ENCODE results near the gene NECAB2.
"Not testable (repeated sequence)": the region's sequence is repeated elsewhere in the genome, so short reads cannot be mapped to it uniquely, and the experiment has no call there.

The NECAB2 gene

DNA sequence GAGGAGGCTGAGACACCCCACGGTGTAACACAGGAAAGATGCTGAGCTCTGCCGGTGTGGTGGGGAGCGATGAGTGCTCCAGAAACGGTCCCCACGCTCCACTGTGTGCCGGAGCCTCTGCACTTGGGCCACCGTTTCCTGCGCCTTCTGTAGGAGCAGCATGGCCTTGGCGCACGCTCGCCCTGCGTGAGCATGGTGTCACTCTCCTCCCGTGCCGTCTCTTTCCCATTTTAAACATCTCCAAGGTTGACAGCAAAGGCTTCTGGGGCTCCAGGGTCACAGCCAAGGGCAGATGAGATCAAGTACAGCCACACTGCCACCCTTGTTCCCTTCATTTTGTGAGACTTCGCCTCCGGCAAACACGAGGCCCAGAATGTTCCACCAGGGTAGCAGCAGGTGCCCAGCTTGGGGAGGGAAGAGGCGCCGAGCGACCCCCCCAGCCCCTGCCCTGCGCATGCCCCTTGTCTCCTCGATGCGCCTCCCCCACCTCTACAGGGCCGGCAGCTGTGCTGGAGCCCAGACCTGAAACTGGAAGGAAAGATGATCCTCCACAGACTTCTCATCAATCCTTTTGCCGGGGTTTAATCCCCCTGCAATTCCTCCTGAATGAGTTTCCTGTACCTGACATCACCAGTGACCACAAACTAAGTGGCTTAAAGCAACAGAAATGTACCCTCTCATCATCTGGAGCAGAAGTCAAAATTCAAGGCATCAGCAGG is 34.9 kb upstream of the NECAB2 start:
- no peak for DNase-seq (ENCODE audit: low spot score)
- H3K27ac Mint-ChIP-seq: no peak overlapping the region
- H3K9me3 Mint-ChIP-seq: no peaks in the 10 kb centered on the region
- H3K4me1 Mint-ChIP-seq (ENCODE audit: low read depth): no peaks in the 10 kb centered on the region
- no peaks in the 10 kb centered on the region for H3K27me3 Mint-ChIP-seq (ENCODE audit: low read depth)
- no peaks in the 10 kb centered on the region for H3K36me3 Mint-ChIP-seq (ENCODE audit: low read depth)
- H3K4me3 Mint-ChIP-seq: no peak overlapping the region

DNA sequence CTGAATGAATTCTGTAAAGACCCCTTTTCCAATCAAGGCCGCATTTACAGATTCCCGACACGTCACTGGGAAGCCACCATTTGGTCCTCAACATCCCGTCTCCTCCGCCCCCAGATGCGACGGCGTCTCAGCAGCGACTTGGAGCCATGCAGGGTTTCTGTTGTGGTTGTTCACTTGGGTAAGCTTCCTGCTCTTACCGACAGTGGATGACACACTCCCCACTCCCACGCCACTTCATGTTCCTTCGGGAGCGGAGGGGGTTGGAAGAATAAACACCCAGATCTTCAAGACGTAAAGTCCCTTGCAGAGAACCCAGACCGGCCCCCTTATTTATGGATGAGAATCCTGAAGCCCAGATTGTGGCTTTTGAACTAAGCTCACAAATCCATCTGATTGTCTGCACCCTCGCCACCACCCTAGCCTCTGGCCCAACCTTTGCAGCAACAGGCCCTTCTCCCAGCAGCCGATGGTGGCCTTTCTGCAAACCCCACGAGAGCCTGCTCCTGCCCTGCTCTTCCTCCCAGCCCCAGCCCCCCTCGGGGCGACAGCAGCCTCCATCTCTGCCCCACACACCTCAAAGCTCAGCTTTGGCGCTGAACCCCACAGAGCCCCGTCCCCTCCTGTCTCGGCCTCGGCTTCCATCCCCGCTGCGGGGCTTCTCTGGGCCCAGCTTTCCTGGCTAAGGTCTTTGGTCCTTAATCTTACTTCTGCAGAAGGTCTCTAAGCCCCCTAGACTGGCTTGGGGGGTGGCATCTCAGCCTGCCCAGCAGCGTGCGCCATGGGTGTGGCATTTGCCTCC is 34.0 kb upstream of the NECAB2 start:
- no peak overlapping the region for H3K4me3 Mint-ChIP-seq
- no peak overlapping the region for H3K27ac Mint-ChIP-seq
- H3K9me3 Mint-ChIP-seq: no peaks in the 10 kb centered on the region
- no peaks in the 10 kb centered on the region for H3K36me3 Mint-ChIP-seq (ENCODE audit: low read depth)
- DNase-seq (ENCODE audit: low spot score): no peak
- no peaks in the 10 kb centered on the region for H3K27me3 Mint-ChIP-seq (ENCODE audit: low read depth)
- peaks cover under 1% of the 10 kb centered on the region for H3K4me1 Mint-ChIP-seq (ENCODE audit: low read depth)

DNA sequence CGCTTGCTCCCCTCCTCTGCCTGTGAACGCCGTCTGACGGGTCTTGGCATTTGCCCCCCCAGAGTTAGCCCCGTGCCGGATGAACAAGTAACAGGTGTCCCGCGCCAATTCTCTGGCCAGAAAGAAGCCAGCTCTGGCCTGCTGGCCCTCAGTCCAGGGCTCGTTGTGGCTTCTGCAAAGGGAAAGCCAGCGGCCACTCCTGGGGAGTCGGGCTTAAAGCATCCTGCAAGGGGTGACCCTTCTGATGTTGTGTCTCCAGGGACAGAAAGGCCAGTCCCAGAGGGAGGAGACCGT is 33.4 kb upstream of the NECAB2 start:
- no peak for DNase-seq (ENCODE audit: low spot score)
- Mint-ChIP-seq H3K36me3 (ENCODE audit: low read depth) (no peaks in the 10 kb centered on the region), H3K4me1 (ENCODE audit: low read depth) (peaks cover 6% of the 10 kb centered on the region), H3K4me3 (no peak overlapping the region), H3K27ac (no peak overlapping the region), H3K27me3 (ENCODE audit: low read depth) (no peaks in the 10 kb centered on the region), H3K9me3 (no peaks in the 10 kb centered on the region)

- Mint-ChIP-seq H3K36me3 (ENCODE audit: low read depth) (no peaks in the 10 kb centered on the region), H3K27me3 (ENCODE audit: low read depth) (no peaks in the 10 kb centered on the region), H3K4me1 (ENCODE audit: low read depth) (peaks cover 7% of the 10 kb centered on the region), H3K9me3 (no peaks in the 10 kb centered on the region), H3K4me3 (no peak overlapping the region), H3K27ac (no peak overlapping the region)
- no peak for DNase-seq (ENCODE audit: low spot score)
Observed at GRCh38 chr16:83935005-83935857, 32.8 kb upstream of the NECAB2 start.

DNA sequence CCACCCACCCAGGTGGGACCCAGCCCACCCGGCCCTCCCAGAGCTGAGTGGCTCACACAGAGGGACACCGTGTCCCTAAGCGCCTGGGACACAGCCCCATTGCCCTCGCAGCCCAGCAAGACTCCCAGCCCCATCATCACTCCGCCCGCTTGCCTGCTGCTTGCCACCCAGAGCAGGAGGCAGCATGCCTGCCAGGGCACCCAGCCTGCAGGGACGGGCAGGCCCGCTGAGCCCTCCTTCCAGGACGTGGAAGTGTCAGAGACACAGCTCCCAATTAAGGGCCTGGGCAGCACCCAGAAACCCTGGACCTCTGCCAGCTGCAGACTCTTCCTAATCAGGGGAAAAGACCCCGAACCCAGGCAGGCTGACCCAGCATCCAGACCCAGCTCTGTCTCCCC is 32.2 kb upstream of the NECAB2 start:
- no peaks in the 10 kb centered on the region for H3K9me3 Mint-ChIP-seq
- DNase-seq (ENCODE audit: low spot score): no peak

DNA sequence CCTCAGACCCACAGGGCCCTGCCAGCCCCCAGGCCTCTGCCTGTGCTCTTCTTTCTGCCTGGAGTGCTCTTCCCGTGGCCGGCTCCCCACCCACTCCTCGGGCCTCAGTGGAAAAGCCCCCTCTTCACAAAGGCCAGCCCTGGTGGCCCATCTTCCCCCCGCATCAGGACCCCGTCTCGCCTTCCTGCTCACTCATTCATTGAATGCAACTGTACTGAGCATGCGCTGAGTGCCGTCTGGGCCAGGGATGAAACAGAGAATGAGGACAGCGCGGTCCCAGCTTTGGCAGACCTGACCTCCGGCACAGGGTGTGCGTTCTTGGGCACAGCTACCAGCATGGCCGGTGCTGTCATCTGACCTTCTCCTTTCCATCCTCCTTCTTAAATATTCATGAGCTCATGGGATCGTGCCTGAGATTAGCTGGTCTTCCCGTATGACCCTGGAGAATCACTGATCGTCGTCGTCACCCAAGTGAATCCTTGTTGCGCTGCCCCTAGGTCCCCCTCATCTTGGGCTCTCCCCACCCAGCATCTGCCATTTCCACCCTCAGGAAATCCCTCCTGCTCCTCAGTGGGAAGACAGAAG is 31.4 kb upstream of the NECAB2 start:
- Mint-ChIP-seq H3K36me3 (ENCODE audit: low read depth) (no peaks in the 10 kb centered on the region), H3K27ac (no peak overlapping the region), H3K4me1 (ENCODE audit: low read depth) (peaks cover 7% of the 10 kb centered on the region), H3K4me3 (no peak overlapping the region), H3K9me3 (no peaks in the 10 kb centered on the region), H3K27me3 (ENCODE audit: low read depth) (no peaks in the 10 kb centered on the region)
- DNase-seq (ENCODE audit: low spot score): no peak

More for the DNA sequence above, 32.2 kb upstream of the NECAB2 start:
- no peaks in the 10 kb centered on the region for H3K27me3 Mint-ChIP-seq (ENCODE audit: low read depth)
- no peak overlapping the region for H3K27ac Mint-ChIP-seq
- no peaks in the 10 kb centered on the region for H3K36me3 Mint-ChIP-seq (ENCODE audit: low read depth)
- peaks cover 7% of the 10 kb centered on the region for H3K4me1 Mint-ChIP-seq (ENCODE audit: low read depth)
- H3K4me3 Mint-ChIP-seq: no peak overlapping the region

GRCh38 chr16:83937267-83937666 is 30.8 kb upstream of the NECAB2 start:
- no peaks in the 10 kb centered on the region for H3K9me3 Mint-ChIP-seq
- H3K36me3 Mint-ChIP-seq (ENCODE audit: low read depth): no peaks in the 10 kb centered on the region

DNA sequence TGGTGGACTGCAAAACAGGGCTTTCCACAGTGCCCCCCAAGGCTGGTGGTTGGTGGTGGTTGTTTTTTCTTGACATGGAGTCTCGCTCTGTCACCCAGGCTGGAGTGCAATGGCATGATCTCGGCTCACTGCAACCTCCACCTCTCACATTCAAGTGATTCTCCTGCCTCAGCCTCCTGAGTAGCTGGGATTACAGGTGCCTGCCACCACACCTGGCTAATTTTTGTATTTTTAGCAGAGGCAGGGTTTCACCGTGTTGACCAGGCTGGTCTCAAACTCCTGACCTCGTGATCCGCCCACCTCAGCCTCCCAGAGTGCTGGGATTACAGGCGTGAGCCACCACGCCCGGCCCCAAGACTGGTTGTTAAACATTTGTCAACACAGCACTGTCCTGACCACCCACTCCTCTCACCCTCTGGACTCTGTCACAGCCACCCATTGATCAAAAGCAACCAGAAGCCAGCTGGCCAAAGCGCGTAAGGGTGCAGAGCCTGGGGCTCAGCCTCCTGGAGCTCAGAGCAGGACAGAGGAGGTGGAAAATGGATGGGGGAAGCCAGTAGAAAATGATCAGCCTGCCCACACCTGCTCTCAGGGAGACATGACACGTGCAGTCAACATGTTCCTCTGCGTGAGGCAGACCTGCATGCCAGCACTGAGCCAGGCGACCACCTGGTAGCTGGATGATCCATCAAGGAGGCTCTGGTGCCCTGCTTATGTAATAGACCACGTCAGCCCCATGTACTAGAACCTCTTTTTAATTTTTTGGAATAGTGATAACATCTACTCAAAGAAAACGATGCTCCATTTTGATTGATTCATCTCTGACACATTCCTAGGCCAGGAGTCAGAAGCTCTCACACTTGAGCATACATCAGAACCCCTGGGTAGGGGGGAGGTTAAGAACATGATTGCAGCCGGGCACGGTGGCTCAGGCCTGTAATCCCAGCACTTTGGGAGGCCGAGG is 29.8 kb upstream of the NECAB2 start:
- H3K36me3 Mint-ChIP-seq (ENCODE audit: low read depth): no peaks in the 10 kb centered on the region

More at GRCh38 chr16:83937267-83937666, 30.8 kb upstream of the NECAB2 start:
- Mint-ChIP-seq H3K27me3 (ENCODE audit: low read depth) (no peaks in the 10 kb centered on the region), H3K27ac (no peak overlapping the region), H3K4me1 (ENCODE audit: low read depth) (peaks cover 7% of the 10 kb centered on the region), H3K4me3 (no peak overlapping the region)
- DNase-seq (ENCODE audit: low spot score): no peak

GRCh38 chr16:83939266-83939855 is 28.7 kb upstream of the NECAB2 start:
- Mint-ChIP-seq H3K9me3 (no peaks in the 10 kb centered on the region), H3K36me3 (ENCODE audit: low read depth) (no peaks in the 10 kb centered on the region), H3K4me1 (ENCODE audit: low read depth) (peaks cover 7% of the 10 kb centered on the region)

More for the DNA sequence above, 29.8 kb upstream of the NECAB2 start:
- no peaks in the 10 kb centered on the region for H3K27me3 Mint-ChIP-seq (ENCODE audit: low read depth)
- no peaks in the 10 kb centered on the region for H3K9me3 Mint-ChIP-seq
- peaks cover 7% of the 10 kb centered on the region for H3K4me1 Mint-ChIP-seq (ENCODE audit: low read depth)
- no peak for DNase-seq (ENCODE audit: low spot score)
- H3K27ac Mint-ChIP-seq: no peak overlapping the region
- H3K4me3 Mint-ChIP-seq: no peak overlapping the region

DNA sequence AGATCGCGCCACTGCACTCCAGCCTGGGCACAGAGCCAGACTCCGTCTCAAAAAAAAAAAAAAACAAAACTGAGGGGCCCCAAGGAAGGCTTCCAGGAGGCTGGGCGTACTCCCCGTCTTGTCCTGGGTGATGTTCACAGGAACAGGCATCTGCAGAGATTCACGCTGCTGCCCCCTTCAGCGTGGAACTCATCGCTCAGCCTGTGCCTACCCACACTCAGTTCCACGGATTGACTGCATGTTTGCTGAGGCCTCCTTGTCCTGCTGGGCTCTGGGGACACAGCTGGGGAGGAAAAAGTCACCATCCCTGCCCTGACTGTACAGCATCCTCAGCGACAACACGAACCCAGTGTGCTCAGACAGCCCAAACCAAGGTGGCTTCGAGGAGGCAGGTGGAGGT is 27.9 kb upstream of the NECAB2 start:
- Mint-ChIP-seq H3K4me1 (ENCODE audit: low read depth) (peaks cover 7% of the 10 kb centered on the region), H3K27me3 (ENCODE audit: low read depth) (no peaks in the 10 kb centered on the region), H3K4me3 (no peak overlapping the region), H3K9me3 (no peaks in the 10 kb centered on the region), H3K27ac (no peak overlapping the region), H3K36me3 (ENCODE audit: low read depth) (no peaks in the 10 kb centered on the region)
- no peak for DNase-seq (ENCODE audit: low spot score)

More at GRCh38 chr16:83939266-83939855, 28.7 kb upstream of the NECAB2 start:
- Mint-ChIP-seq H3K27me3 (ENCODE audit: low read depth) (no peaks in the 10 kb centered on the region), H3K4me3 (no peak overlapping the region), H3K27ac (peak overlapping the region; percentile 69)
- DNase-seq (ENCODE audit: low spot score): no peak

GRCh38 chr16:83940630-83941378 is 27.2 kb upstream of the NECAB2 start:
- Mint-ChIP-seq H3K27me3 (ENCODE audit: low read depth) (no peaks in the 10 kb centered on the region), H3K27ac (no peak overlapping the region), H3K4me1 (ENCODE audit: low read depth) (peaks cover 7% of the 10 kb centered on the region), H3K36me3 (ENCODE audit: low read depth) (no peaks in the 10 kb centered on the region), H3K9me3 (no peaks in the 10 kb centered on the region), H3K4me3 (no peak overlapping the region)
- no peak for DNase-seq (ENCODE audit: low spot score)

GRCh38 chr16:83941546-83941945 is 26.5 kb upstream of the NECAB2 start:
- H3K4me1 Mint-ChIP-seq (ENCODE audit: low read depth); H3K27me3 Mint-ChIP-seq (ENCODE audit: low read depth); H3K4me3 Mint-ChIP-seq; DNase-seq (ENCODE audit: low spot score); H3K9me3 Mint-ChIP-seq; H3K27ac Mint-ChIP-seq; H3K36me3 Mint-ChIP-seq (ENCODE audit: low read depth): not testable (repeated sequence)
